Body of pancreas (tissue), 4 donors: ENCODE results near the gene CNTNAP2.

Source experiments
- POLR2A ChIP-seq, 3 donors: fragments of 450-650 bp; IDR thresholded peaks; one replicate each; pipeline ENCODE4 v1.6.1; 2016; ENCODE audit warnings: antibody characterized with exemption in 3 of 3, mild to moderate bottlenecking in 2 of 3
- TF ChIP-seq, protein P1 (sequence below), 7 experiments: fragments of 450-650 bp in 4 of 7; fragments of 200-600 bp in 3 of 7; sonication (generic) in 3 of 7; IDR thresholded peaks; one replicate each; pipeline ENCODE4 v1.5.1; 2016 to 2019; ENCODE audit warnings: antibody characterized with exemption in 7 of 7

DNA sequence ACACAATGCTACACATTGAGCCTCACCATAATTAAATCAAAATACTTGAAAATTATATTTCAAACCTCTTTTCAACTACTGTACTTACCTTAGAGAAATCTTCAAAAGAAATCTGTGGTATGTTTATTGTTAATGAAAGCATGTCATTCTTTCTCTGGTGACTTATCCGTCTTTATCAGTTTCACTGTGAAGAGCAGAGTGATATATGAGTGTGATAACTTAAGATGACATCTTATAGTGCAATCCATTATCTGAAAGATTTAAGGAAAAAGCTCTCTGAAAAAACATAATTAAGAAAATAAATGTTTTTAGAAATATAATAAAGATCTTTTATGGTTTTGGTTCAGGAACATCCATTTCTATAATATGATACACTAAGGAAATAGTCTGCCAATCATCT, 1562.3 kb downstream of the CNTNAP2 start:
- TF ChIP-seq, protein P1, sequence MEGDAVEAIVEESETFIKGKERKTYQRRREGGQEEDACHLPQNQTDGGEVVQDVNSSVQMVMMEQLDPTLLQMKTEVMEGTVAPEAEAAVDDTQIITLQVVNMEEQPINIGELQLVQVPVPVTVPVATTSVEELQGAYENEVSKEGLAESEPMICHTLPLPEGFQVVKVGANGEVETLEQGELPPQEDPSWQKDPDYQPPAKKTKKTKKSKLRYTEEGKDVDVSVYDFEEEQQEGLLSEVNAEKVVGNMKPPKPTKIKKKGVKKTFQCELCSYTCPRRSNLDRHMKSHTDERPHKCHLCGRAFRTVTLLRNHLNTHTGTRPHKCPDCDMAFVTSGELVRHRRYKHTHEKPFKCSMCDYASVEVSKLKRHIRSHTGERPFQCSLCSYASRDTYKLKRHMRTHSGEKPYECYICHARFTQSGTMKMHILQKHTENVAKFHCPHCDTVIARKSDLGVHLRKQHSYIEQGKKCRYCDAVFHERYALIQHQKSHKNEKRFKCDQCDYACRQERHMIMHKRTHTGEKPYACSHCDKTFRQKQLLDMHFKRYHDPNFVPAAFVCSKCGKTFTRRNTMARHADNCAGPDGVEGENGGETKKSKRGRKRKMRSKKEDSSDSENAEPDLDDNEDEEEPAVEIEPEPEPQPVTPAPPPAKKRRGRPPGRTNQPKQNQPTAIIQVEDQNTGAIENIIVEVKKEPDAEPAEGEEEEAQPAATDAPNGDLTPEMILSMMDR (IDR thresholded peaks at IDR 0.05), result no peak
- TF ChIP-seq POLR2A (IDR thresholded peaks at IDR 0.05), result no peak
